Stomach (tissue), 4 donors: ENCODE measurements around the gene COL5A1.

Experiments
- EP300 ChIP-seq: sonication (generic); formaldehyde crosslinking; IDR thresholded peaks from one replicate; pipeline ENCODE4 v1.6.1; 2017; ENCODE audit warnings: antibody characterized with exemption
- POLR2A ChIP-seq, 4 donors: fragments of 450-650 bp; IDR thresholded peaks; one replicate each; pipeline ENCODE4 v1.6.1; 2016; ENCODE audit warnings: antibody characterized with exemption in 4 of 4, control low read depth in 2 of 4, mild to moderate bottlenecking in 1 of 4, moderate library complexity in 1 of 4

DNA sequence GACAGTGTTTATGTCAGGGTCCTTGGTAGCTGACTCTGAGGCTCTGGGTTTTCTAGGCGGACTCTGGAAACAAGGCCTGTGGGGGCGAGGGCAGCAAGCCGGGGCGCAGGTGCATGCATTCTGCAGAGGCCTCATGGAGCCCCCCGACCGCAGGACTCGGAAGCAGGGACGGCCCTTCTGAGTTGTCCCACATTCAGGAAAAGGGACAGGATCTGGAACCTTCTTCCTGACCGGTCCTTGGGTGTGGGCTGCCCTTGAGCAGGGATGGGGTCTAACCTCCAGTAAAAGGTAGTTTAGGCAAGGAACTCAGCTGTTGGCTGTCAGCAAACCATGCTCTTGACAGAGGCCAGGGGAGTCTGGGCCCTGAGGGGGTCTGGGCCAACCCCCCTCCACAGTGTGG is 7.4 kb upstream of the COL5A1 start:
- TF ChIP-seq POLR2A (IDR thresholded peaks at IDR 0.05) (no peak), EP300 (no peak)
